BLaER1 (cell line): Measurements from ENCODE around the gene OSBPL9.

ENCODE experiments used
- H3K27ac ChIP-seq: shearing (Covaris generic); formaldehyde crosslinking; 2 replicates; pipeline ENCODE4 v1.8.1; 2022
- H3K27me3 ChIP-seq: shearing (Covaris generic); formaldehyde crosslinking; 2 replicates; pipeline ENCODE4 v1.8.1; 2022
- H3K36me3 ChIP-seq: shearing (Covaris generic); formaldehyde crosslinking; 2 replicates; pipeline ENCODE4 v1.8.1; 2022
- H3K4me1 ChIP-seq: shearing (Covaris generic); formaldehyde crosslinking; 2 replicates; pipeline ENCODE4 v1.8.1; 2022
- H3K4me2 ChIP-seq: shearing (Covaris generic); formaldehyde crosslinking; 2 replicates; pipeline ENCODE4 v1.8.1; 2022
- H3K4me3 ChIP-seq: shearing (Covaris generic); formaldehyde crosslinking; 2 replicates; pipeline ENCODE4 v1.8.1; 2022
- H3K9ac ChIP-seq: shearing (Covaris generic); formaldehyde crosslinking; 2 replicates; pipeline ENCODE4 v1.8.1; 2022
- H3K9me3 ChIP-seq: shearing (Covaris generic); formaldehyde crosslinking; 2 replicates; pipeline ENCODE4 v1.8.1; 2022
- H4K20me1 ChIP-seq: shearing (Covaris generic); formaldehyde crosslinking; 2 replicates; pipeline ENCODE4 v1.8.1; 2022
- Cebpa-rat ChIP-seq: shearing (Covaris generic); IDR thresholded peaks from 2 replicates; pipeline ENCODE4 v1.8.1; 2022

OSBPL9 gene, protein sequence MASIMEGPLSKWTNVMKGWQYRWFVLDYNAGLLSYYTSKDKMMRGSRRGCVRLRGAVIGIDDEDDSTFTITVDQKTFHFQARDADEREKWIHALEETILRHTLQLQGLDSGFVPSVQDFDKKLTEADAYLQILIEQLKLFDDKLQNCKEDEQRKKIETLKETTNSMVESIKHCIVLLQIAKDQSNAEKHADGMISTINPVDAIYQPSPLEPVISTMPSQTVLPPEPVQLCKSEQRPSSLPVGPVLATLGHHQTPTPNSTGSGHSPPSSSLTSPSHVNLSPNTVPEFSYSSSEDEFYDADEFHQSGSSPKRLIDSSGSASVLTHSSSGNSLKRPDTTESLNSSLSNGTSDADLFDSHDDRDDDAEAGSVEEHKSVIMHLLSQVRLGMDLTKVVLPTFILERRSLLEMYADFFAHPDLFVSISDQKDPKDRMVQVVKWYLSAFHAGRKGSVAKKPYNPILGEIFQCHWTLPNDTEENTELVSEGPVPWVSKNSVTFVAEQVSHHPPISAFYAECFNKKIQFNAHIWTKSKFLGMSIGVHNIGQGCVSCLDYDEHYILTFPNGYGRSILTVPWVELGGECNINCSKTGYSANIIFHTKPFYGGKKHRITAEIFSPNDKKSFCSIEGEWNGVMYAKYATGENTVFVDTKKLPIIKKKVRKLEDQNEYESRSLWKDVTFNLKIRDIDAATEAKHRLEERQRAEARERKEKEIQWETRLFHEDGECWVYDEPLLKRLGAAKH

DNA sequence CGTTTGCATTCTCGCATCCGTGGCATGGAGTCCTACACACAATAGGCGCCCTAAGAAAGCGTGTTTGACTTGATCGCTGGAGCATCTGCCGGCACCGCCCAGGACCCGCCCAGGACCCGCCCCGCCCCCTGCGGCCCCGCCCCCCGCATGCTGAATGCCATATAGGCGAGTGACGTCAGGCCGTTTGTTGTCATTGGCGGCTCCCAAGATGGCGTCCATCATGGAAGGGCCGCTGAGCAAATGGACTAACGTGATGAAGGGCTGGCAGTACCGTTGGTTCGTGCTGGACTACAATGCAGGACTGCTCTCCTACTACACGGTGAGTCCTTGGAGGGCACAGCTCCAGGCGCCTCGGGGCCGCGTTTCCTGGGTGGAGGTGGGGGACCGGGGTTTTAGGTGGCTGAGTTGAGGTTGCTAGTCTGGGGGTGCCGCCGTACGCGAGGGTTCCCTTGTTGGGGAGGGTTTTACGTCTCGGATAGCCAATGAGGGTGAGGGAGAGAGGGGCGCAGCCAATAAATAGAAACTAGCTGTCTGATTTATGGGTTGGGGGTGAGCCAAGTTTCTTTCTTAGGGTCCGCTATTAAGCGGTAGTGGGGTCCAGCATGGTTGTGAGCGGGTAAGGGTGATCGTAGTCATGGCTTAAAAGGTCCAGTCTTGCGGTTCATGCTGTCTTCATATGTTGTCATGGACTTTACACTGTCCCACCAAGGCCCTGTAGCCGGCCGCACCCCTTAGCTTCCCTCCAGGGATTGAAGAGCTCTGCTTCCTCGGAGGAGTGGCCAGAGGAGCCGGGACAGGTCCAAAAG, at the start of gene OSBPL9:
Gene OSBPL9, plus strand, starts transcription at position 190 of the 806 bp plus-strand sequence. Its CDS starts 19 bp downstream, at position 209.
- no peaks in the 10 kb centered on the region for H3K9me3 ChIP-seq
- no peaks in the 10 kb centered on the region for H3K27me3 ChIP-seq
- TF ChIP-seq Cebpa-rat: no peak
- H3K9ac ChIP-seq: peak within 1 kb of the TSS; percentile 88
- H3K4me1 ChIP-seq: peaks cover 32% of the 10 kb centered on the region
- H3K4me3 ChIP-seq: peak within 1 kb of the TSS; percentile 94
- peaks cover 20% of the 10 kb centered on the region; the same call in 1 of the 2 replicates for H4K20me1 ChIP-seq
- peak within 1 kb of the TSS; percentile 83 for H3K27ac ChIP-seq
- peak within 1 kb of the TSS; percentile 99 for H3K4me2 ChIP-seq
- H3K36me3 ChIP-seq: no peaks in the 10 kb centered on the region

DNA sequence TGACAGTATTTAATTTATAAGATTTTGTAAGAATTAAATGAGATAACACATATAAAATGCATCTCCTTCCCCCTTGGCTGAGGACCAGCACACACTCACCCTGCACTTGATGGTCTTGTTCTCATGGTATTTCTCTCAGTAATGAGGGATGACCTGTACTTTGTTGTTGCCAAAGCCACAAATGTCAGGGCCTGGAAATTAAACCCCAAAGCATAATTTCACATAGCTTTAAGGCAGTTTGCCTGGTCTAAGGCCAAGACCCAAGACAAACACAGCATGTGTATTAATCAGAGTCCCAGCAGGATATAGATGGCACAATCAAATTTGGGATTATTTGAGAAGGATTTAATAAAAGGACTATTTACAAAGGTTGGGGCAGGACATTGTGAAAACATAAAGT, 49.2 kb upstream of the OSBPL9 start:
- no peak overlapping the region for H3K4me3 ChIP-seq
- no peaks in the 10 kb centered on the region for H3K27me3 ChIP-seq
- H3K36me3 ChIP-seq: no peaks in the 10 kb centered on the region
- peaks cover 54% of the 10 kb centered on the region for H3K4me1 ChIP-seq
- TF ChIP-seq Cebpa-rat: no peak
- no peaks in the 10 kb centered on the region for H4K20me1 ChIP-seq
- H3K9me3 ChIP-seq: no peaks in the 10 kb centered on the region
- no peak overlapping the region for H3K4me2 ChIP-seq
- no peak overlapping the region for H3K27ac ChIP-seq
- no peak overlapping the region for H3K9ac ChIP-seq

DNA sequence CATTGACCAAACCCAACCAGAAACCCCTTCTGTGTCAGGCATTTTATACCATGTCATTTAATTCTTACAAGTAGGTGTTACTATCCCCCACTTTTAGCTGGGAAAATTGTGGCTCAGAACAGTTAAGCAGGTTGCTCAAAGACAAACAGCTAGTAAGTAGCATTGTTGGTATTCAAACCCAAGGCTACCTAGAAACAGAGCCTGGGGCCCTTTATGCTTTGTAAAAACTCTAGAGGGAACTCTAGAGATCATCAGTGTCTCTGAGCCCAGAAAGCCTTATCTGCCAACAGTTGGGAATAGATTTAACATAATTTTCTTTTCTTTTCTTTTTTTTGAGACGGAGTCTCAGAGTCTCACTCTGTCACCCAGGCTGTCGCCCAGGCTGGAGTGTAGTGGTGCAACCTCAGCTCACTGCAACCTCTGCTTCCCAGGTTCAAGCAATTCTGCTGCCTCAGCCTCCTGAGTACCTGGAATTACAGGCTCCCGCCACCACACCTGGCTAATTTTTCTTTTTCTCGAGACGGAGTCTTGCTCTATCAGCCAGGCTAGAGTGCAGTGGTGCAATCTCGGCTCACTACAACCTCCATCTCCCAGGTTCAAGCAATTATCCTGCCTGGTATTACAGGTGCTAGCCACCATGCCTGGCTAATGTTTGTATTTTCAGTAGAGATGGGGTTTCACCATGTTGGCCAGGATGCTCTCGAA, 48.5 kb upstream of the OSBPL9 start:
- Histone ChIP-seq H3K27ac (peak overlapping the region; percentile 77), H3K27me3 (no peaks in the 10 kb centered on the region), H3K9ac (peak overlapping the region; percentile 69; the same call in 1 of the 2 replicates), H4K20me1 (no peaks in the 10 kb centered on the region), H3K4me2 (peak overlapping the region; percentile 87), H3K4me1 (peaks cover 57% of the 10 kb centered on the region), H3K36me3 (no peaks in the 10 kb centered on the region), H3K4me3 (no peak overlapping the region), H3K9me3 (no peaks in the 10 kb centered on the region)
- TF ChIP-seq Cebpa-rat: no peak

DNA sequence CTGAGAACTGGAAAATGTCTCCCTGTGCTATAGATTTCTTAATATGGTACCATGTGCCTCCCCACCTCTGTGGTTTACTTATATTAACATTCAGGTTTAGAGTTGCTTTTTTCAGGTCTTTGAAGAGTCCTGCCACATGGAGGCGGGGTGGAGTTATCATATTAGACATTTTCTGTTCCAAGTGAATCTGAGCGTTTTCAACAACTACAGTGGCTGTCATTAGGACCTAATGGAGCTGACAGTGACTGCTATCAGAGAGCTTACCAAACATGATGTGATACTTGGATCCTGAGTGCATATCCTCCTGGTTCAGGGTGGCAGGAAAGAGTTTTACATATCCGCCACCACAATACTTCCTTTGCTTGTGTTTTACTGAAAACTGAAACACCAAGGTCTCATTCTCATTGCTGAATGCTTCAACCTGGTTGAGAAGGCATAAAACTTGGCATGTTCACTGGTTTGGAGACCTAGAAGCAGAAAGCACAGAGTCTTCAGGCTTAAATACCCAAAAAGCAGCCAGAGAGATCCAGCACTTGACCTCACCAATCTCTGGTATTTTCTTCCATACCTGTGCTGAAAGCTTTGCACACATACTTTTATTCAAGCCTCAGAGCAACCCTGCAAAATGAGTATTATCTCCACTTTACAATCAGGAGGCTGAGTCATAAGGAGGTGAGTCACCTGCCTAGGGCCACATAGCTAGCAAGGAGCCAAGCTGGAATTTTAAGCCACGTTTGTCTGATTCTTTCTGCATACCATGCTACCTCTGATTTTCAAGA, 47.4 kb upstream of the OSBPL9 start:
- H3K9ac ChIP-seq: peak overlapping the region; percentile 69
- peaks cover 63% of the 10 kb centered on the region for H3K4me1 ChIP-seq
- peak overlapping the region; percentile 77 for H3K27ac ChIP-seq
- peak; percentile 77 for TF ChIP-seq Cebpa-rat
- peak overlapping the region; percentile 46 for H3K4me3 ChIP-seq
- H3K27me3 ChIP-seq: no peaks in the 10 kb centered on the region
- no peaks in the 10 kb centered on the region for H3K36me3 ChIP-seq
- no peaks in the 10 kb centered on the region for H4K20me1 ChIP-seq
- peak overlapping the region; percentile 87 for H3K4me2 ChIP-seq
- H3K9me3 ChIP-seq: no peaks in the 10 kb centered on the region

DNA sequence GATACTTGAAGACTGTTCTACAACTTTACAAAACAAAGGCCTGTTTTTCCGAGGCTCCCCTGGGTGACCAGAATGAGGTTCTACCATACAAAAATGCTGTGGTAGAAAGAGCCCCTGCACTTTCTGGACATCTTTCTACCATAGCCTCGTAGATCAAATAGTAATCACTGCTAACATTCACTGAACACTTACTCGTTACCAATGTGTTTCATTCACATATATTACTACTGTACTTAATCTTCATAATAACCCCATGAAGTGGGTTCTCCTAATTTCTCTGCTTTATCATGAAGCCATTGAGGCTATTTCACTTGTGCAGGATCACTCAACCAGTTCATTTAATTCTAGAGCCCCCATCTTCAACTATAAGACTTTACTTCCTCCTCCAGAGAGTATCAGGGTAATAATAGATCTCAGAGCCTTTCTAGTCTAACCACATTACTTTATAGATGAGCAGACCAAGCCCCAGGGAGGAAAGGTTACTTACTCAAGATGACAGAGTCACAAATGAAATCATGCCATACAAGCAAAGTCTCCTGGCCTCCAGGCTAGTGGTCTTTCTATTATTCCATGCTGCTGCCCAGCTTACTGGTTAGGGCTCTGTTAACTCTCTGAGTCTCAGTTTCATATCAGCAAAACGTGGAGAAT, 46.7 kb upstream of the OSBPL9 start:
- Histone ChIP-seq H3K4me2 (peak overlapping the region; percentile 87), H3K4me1 (peaks cover 70% of the 10 kb centered on the region), H4K20me1 (no peaks in the 10 kb centered on the region), H3K9me3 (no peaks in the 10 kb centered on the region), H3K9ac (peak overlapping the region; percentile 69), H3K27me3 (no peaks in the 10 kb centered on the region), H3K4me3 (peak overlapping the region; percentile 46), H3K27ac (peak overlapping the region; percentile 77), H3K36me3 (no peaks in the 10 kb centered on the region)
- no peak for TF ChIP-seq Cebpa-rat

DNA sequence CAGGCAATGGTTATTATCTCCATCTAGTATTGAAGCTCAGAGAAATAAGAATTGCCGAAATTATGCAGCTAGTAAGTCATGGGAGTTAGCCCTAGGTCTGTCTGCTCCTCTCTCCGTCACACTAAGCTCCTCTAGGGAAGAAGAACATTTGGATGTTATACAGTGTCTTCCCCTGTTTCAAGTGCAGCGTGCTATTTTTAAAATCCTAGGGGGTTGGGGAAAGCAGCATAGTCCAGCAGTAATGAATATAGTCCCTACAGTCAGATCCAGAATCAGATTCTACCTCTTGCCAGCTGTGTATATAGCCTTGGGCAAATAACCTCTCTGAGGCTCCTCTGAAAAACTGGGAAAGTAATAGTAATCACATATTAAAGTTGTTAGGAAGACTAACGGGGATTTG, 44.5 kb upstream of the OSBPL9 start:
- Histone ChIP-seq H3K9ac (no peak overlapping the region), H3K9me3 (peaks cover 10% of the 10 kb centered on the region), H4K20me1 (no peaks in the 10 kb centered on the region), H3K27ac (no peak overlapping the region), H3K27me3 (no peaks in the 10 kb centered on the region), H3K4me1 (peaks cover 76% of the 10 kb centered on the region), H3K4me3 (no peak overlapping the region), H3K36me3 (no peaks in the 10 kb centered on the region), H3K4me2 (peak overlapping the region; percentile 87)
- no peak for TF ChIP-seq Cebpa-rat

DNA sequence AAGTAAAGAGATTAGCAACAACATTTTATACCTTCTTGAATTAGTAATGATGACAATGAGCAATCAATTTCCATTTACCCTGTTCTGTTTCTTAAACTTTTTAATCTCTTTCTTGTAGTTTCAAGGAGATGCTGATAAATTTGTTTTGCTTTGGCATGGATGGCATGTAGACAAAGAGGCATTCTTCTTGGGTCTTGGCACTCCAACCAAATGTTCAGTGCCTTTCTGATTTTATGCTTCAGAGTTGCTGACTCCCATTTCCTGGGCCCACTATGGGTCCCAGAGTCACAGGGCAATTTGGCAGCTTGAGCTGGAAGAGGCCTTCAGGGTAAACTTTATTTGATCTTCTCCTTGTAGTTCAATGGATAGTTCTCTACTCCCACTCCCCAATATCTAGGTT, 42.1 kb upstream of the OSBPL9 start:
- peaks cover 10% of the 10 kb centered on the region for H3K9me3 ChIP-seq

DNA sequence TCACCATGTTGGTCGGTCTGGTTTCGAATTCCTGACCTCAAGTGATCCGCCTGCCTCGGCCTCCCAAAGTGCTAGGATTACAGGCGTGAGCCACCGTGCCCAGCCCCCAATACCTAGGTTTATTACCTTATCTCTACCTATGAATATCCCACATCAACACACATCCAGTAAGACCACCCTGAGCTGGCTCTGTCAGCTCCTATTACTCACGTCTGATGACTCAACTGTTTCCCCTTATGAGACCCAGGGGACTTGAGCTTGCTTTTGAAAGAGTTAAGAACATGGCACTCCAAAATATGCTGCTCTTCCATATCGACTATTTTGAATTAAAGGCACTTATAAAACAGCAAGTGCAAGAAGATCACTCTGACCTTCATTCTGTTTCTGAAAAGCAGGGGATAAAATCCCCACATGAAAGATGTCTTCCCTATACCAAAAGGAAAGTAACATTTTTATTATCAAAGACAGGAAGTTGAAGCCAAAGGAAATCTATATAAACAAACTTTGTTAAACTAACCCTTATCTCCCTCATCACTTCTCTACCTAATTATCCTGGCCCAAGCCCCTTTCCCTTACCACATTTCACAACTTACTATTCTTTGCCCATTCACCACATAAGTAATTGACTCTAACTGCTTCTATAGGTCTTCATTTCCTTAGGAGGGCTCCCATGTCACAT, 41.3 kb upstream of the OSBPL9 start:
- TF ChIP-seq Cebpa-rat: no peak
- Histone ChIP-seq H4K20me1 (no peaks in the 10 kb centered on the region), H3K4me1 (peaks cover 60% of the 10 kb centered on the region), H3K27ac (no peak overlapping the region), H3K27me3 (no peaks in the 10 kb centered on the region), H3K9ac (no peak overlapping the region), H3K4me2 (peak overlapping the region; percentile 51), H3K36me3 (no peaks in the 10 kb centered on the region), H3K4me3 (no peak overlapping the region), H3K9me3 (peaks cover 10% of the 10 kb centered on the region)

More for the DNA sequence above, 42.1 kb upstream of the OSBPL9 start:
- H3K4me1 ChIP-seq: peaks cover 67% of the 10 kb centered on the region
- H4K20me1 ChIP-seq: no peaks in the 10 kb centered on the region
- TF ChIP-seq Cebpa-rat: no peak
- no peaks in the 10 kb centered on the region for H3K36me3 ChIP-seq
- H3K27me3 ChIP-seq: no peaks in the 10 kb centered on the region
- H3K4me3 ChIP-seq: no peak overlapping the region
- H3K9ac ChIP-seq: no peak overlapping the region
- peak overlapping the region; percentile 51 for H3K4me2 ChIP-seq
- H3K27ac ChIP-seq: 0 out of 2 replicates have a peak overlapping the region, but pooled peaks have one; percentile 2
